SU-DHL-6 (cell line): Measurements from ENCODE around the gene RPS6KB2.

Experiments used
- CTCF ChIP-seq: fragments of 200-600 bp; sonication (generic); IDR thresholded peaks from one replicate; pipeline ENCODE4 v1.5.1; 2017; ENCODE audit warnings: antibody characterized with exemption, mild to moderate bottlenecking, low read length, moderate library complexity; ENCODE audit not compliant: insufficient read depth, poor library complexity, severe bottlenecking
- EZH2phosphoT487 ChIP-seq: fragments of 200-600 bp; sonication (generic), shearing (Covaris generic); conservative IDR thresholded peaks from 2 replicates; pipeline ENCODE4 v1.6.1; 2018; ENCODE audit warnings: mild to moderate bottlenecking, antibody characterized with exemption, low read length, moderate library complexity, mixed read lengths

GRCh38 chr11:67433536-67434394 lies 5.5 kb downstream of the RPS6KB2 start:
- TF ChIP-seq CTCF, result no peak
- no peak for TF ChIP-seq EZH2phosphoT487
